Left hindlimb (tissue), 1 donor: ENCODE measurements around the gene C17orf50.

Source experiments
- DNase-seq: peaks from one replicate; pipeline ENCODE4 v3.0.0-alpha.2; 2018

The C17orf50 gene

GRCh38 chr17:35757243-35757642 is 3.4 kb upstream of the C17orf50 start:
- no peak for DNase-seq

DNA sequence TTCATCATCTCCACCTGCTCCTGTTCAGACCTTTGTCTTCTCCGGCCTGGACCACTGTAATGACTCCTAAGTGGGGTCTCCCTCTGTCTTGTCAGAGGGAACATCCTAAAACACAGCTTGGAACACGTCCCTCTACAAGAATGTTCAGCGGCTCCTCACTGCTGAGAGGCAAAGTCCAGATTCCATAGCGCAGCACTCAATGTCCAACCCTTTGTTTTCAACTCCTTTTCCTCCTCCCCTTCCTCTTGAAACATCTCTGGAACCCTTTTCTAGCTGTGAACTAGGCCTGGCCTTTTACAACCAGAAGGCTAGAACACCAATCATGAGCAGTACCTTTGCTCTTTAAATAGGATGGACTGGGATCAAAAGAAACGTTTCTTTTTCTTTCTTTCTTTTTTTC is 914 bp downstream of the C17orf50 start:
- DNase-seq, result no peak

DNA sequence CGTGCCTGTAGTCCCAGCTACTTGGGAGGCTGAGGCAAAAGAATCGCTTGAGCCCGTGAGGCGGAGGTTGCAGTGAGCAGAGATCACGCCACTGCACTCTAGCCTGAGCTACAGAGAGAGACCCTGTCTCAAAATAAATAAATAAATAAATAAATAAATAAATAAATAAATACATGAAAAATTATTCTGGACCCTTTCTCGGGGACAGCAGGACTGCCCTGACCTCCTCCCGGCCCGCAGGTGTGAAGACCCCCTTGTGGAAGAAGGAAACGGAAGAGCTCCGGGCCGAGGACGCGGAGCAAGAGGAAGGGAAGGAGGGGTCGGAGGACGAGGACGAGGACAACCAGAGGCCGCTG is 3.1 kb downstream of the C17orf50 start:
- no peak for DNase-seq

DNA sequence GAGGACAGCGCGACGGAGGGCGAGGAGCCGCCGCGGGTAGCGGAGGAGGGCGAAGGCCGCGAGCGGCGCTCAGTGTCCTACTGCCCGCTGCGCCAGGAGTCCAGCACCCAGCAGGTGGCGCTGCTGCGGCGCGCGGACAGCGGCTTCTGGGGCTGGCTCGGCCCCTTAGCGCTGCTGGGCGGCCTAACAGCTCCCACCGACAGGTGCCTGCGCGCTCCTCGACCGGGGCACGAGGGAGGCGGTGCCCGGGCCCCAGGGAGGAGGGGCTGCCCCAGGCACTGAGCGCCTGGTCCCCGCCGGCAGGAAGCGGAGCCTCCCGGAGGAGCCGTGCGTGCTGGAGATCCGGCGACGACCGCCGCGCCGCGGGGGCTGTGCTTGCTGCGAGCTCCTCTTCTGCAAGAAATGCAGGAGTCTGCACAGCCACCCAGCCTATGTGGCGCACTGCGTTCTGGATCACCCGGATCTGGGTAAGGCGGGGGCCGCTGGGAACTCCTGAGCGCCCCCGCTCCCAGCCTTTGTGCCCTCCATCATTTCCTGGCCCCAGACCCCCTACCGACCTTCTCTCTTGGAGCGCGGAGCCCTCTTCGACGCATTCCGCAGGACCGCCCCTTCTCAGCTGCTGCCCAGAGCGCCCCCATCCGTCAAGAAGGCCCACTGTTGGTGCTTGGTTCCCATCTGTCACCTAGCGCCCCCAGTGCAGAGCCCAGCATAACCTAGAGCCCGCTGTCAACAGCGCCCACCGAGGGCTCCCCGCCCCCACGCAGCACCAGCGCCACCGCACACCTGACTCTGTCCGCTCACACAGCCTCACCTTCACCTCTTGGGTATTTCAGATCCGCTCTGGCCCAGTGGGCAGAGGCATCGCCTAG is 3.7 kb downstream of the C17orf50 start:
- peak; percentile 86 for DNase-seq

- DNase-seq, result peak; percentile 38
Measured at GRCh38 chr17:35765086-35765710, 4.5 kb downstream of the C17orf50 start.

DNA sequence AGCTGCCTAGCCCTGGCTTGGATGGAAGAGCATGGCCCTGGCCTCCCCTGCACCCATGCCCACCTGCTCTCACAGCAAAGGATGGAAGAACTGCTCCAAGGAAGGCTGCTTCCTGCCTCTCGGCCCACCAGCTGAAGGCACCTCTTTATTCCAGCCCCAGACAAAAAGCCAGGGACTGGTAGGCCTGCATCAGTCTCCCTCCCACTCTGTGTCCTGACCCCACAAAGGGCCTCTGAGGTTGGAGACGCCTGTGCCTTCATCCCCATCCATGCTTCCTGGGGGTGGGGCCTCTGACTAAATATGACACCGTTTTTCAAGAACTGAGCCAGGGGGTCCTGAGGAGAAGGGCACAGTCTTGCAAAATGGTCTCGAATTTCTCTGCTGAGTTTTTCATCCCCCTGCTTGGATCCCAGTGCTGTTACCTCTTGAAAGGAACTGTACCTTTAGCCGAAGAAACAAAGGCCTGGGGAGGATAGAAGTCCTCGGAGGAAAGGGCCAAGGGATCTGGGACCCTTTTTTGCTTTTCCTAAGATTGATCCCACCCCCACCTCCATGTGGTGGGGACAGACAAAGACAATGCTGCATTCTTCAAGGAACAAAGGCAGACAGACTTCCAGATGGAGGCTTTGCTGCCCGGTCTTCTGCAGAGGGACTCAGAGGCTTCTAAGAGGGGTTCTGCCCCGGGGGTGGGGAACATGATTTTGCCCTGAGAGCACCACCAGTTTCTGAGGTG is 5.2 kb downstream of the C17orf50 start:
- no peak for DNase-seq

GRCh38 chr17:35766489-35766877 is 5.8 kb downstream of the C17orf50 start:
- no peak for DNase-seq

DNA sequence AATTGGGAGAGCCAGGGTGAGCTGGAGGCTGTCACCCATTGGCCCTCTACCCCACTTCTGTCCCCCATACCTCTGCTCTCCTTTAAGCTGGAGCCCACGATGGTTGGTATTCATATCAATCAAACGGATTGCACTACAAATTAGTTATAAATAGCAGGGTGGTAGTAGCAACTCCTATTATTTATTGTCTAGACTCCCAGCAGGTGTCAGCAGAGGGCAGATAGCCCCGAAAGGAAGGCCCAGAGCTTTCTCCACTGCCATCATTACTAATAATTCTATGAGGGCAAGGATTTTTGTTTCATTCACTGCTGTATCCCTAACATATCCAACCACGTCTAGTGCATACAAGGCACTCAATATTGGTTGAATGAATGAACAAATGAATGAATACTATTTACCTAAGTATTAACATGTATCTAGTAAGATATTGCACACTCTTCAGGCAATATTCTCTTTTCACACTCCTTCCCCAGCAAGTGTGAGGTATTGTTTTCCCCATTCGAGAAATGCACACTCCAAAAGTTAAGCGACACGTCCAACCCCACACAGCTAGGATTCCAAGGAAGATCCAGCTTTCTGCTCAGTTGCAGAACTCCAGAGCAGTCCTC is 6.3 kb downstream of the C17orf50 start:
- peak; percentile 40 for DNase-seq

GRCh38 chr17:35768797-35769196 is 8.1 kb downstream of the C17orf50 start:
- no peak for DNase-seq

DNA sequence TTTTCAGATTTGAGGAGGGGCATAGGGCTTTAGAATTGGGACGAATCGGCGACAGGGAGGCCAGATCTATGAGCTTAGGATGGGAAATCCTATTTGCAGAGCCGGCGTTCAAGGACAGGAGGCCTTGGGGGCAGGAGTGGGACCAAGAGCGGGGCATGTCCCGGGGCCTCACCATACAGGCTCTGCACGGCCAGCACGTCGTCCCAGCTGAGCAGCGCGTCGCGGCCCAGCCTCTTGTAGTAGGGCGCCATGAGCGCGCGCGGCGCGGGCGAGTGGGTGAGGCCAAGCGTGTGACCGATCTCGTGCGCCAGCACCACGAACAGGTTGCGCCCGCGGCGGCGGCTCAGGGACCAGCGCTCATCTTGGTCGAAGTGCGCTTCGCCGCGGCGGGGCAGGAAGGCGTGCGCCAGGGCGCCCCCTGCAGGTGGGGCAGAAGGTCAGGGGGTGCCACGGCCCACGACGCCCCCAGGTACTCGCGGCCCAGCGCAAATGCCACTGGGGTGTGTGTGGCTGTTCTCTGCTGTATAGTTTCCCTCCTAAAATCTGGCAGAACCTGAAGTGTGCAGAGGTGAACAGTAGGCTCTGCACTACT is 9.3 kb downstream of the C17orf50 start:
- DNase-seq, result no peak

DNA sequence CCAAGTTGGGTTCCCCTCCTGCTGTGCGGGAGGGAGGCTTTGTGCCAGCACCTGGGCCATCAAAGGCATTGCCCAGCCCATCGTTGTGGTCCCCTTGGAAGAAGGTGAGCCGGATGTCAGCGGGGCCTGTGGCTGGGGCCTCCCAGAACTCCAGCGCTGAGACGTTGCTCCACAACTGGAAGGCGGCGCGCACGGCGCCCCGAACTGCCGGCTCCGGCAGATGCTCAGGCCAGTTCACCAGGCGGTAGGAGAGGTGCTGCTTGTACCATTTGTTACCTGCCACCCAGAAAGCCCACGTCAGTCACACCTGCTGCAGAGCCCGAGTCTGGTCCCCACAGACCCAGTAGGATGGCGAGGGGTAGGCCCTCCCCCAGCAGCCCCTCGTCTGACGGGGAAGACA is 12.4 kb downstream of the C17orf50 start:
- no peak for DNase-seq

DNA sequence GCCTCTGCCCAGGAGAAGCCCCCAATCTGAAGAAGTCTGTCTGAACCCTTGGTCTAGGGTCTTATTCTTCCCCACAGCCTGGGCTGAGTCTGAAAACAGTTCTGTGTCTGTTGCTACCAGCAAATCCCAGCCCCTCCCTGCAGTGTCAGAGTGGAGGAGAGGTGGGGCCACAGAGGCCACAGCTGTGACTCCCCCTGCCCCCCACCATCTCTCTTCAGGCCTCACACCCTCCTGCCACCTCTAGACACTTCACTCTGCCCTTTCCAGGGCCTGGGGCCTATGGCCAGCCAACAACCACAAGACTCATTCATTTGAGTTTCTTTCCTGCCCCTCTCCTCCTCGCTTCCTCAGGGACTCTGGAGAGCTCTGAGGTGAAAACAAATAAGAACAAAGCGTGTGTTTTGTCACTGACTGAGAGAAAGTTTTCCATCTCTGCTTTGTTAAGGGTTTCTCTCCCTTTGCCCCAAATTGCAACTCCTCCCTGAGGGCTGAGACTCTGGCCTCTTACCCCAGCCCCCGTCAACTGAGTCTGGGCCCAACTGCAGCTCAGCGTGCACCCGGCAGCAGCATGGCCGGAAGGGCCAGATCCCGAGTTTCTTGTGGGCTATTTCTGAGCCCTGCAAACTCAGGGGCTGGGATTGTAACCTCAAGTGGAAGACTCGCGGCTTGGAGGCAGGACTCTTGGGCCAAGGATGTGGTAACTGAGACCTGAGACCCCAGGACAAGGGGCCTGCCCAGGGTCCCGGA is 13.2 kb downstream of the C17orf50 start:
- peak; percentile 60 for DNase-seq

GRCh38 chr17:35774499-35774898 is 13.8 kb downstream of the C17orf50 start:
- DNase-seq, result peak; percentile 80

DNA sequence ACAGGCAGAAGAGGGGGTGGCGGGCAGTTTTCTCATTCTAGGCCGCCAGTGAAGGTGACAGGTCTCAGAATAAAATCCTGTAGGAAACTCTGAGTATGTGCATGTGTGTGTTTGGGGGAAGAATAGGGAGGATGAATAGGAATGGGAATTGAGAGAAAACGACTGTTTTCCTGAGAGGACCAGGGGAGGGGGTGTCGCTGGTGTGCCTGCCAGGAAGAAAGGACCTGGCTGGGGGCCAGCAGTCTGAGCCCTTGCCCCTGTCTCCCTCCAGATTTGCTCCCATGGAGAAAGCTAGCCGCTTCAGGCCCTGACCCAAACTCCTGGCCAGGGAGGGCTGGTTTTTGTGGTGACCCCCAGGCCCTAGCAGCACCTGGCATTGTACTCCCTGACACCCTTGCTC is 14.4 kb downstream of the C17orf50 start:
- no peak for DNase-seq

GRCh38 chr17:35775583-35775982 is 14.9 kb downstream of the C17orf50 start:
- DNase-seq, result no peak

DNA sequence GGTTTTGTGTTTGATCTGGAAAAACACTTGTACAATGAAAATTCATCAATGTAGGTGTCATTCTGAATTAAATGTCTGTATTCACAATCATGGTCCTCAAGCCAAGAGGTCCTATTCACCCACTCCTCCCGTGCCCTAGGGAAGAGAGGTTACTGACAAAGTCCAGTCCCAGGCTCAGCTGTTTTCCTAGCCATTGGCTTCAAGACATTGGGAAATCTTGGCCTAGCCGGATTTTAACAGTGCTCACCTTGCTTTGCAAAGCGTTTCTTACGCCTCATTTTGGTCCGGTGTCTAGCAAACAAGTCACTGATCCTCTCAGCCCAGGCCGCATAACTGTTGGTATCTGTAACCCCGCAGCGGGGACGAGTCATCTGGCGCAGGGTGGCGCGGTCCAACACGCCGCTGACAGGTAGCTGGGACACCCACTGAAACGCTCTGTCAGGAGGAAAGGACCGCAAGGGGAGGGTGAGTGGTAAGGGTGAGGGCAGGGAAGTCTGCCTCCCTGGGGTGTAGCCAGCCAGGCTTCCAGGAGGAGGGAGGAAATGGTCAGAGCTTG is 18.0 kb downstream of the C17orf50 start:
- DNase-seq, result no peak

DNA sequence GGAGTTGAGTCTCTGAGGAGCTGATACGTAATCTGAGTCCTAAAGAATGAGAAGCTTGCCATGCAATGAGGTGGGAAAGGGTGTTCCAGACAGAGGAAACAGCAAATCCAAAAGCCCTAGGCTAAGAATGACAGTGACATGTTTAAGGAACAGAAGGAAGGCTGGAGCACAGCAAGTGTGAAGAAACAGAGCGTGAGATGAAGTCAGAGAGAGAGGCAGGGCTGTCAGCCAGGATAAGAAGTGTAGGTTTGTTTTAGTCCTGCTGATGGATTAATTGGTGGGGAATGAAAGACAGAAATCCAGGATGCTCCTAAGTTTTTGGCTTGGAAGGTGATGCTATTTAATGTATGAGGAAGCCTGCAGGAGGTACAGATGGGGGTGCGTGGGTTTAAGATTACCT is 20.3 kb downstream of the C17orf50 start:
- no peak for DNase-seq

DNA sequence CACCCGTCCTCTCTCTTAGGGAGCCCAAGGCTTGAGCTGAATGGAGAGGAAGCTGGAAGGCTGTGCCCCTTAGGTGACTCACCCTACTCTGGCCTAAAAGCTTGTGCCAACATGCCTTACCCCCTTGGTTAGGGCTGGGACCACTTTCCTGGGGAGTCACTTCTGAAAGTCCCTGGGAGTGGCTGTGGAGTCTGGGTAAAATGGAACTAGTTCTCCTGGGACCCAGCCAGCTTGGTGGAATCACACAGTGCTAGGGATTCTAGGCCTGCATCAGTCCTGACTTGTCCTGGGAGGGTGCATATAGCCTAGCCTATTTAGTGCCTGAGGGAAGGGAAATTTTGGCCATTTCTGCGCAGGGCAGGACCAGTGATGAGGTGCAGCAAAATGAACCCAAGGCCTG is 24.2 kb downstream of the C17orf50 start:
- no peak for DNase-seq

DNA sequence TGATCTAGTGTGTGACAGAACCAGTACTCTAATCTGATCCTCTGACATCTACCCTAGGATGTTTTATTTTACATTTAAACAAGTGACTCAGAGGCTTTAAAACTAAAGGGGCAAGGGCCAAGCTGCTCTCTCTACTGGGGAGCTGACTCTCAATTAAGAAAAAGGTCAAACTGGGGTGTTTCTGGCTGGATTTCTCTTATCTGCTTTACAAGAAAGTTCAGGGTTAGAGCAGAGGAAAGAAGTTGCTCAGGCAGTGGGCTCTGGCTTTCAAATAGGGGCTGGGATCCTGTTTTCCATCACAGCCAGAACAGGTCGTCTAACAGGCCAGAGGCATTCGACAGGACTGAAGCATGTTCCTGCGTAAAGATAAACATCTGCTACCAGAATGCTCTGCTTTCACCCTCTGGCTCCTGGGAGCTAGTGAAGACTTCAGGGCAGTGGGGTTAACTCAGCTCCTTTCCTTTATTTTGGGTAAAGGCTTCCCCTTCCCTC is 26.3 kb downstream of the C17orf50 start:
- no peak for DNase-seq

DNA sequence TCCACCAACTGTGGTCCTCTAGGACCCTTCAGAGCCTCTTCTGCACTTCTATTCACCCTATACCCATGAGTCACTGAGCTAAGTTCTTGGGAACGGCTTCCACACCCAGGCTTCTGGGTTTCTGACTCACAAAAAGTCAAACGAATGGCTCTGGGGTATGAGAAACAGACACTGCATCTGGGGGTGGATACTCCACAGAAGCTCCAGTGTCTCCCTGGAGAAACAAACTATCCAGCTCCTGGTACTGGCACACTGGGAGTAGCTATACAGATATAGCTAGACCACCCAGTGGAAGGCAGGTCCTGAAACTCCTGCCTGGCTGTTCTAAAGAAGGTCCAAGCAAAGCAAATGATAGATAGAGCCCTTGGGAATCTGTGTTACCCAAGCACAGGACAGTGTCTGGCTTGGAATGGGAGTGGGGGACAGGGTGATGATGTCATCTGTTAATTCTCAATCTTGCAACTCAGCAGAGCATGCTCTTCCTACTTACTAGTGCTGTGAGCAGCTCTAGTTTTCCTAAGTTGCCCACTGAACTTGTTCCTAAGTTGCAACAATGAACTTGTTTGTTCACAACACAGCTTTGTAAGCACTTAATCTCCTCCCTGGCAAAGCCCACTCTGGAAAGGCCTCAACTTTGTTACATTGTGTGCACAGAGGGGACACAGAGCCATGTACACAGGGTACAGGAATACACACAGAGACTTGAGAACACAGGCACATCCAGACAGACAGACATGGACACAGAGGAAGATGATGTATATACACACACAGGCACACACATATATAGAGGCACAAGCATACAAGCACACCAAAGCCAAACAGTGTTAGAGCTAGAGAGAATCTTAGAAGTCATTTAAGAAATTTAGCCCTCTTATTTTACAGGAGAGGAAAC is 28.0 kb downstream of the C17orf50 start:
- no peak for DNase-seq

GRCh38 chr17:35790841-35791240 is 30.2 kb downstream of the C17orf50 start:
- no peak for DNase-seq
